ENCODE measurements around the gene CAVIN3.

DNA sequence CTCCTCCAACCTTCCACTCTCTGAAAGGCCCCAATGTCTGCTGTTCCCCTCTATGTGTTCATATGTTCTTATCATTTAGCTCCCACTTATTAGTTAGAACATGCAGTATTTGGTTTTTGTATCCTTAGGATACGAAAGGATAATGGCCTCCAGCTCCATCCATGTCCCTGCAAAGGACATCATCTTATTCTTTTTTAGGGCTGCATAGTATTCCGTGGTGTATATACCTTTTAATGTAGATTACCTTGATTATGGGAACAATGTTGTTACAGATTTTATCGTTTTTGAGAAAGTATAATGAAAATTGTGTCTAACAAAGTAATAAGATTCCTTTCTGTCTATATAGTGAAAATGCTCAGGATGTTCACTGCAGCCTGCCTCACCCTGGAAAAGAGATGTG is 16.0 kb upstream of the CAVIN3 start:
- TF ChIP-seq, protein P1, sequence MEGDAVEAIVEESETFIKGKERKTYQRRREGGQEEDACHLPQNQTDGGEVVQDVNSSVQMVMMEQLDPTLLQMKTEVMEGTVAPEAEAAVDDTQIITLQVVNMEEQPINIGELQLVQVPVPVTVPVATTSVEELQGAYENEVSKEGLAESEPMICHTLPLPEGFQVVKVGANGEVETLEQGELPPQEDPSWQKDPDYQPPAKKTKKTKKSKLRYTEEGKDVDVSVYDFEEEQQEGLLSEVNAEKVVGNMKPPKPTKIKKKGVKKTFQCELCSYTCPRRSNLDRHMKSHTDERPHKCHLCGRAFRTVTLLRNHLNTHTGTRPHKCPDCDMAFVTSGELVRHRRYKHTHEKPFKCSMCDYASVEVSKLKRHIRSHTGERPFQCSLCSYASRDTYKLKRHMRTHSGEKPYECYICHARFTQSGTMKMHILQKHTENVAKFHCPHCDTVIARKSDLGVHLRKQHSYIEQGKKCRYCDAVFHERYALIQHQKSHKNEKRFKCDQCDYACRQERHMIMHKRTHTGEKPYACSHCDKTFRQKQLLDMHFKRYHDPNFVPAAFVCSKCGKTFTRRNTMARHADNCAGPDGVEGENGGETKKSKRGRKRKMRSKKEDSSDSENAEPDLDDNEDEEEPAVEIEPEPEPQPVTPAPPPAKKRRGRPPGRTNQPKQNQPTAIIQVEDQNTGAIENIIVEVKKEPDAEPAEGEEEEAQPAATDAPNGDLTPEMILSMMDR (conservative IDR thresholded peaks at IDR 0.05), result no peak
- no peak for TF ChIP-seq ZFX (IDR thresholded peaks at IDR 0.05)
